Subcutaneous adipose tissue (tissue), 4 donors: ENCODE measurements around the gene TAF11. TPM values are rescaled to one million over a fixed set of nuclear protein-coding genes. Genes with fewer than 3 reads are reported as not detected.

Experiments used
- total RNA-seq, 4 donors: library from RNA; depleted of rRNA; stranded (reverse); fragments of >200 nt; gene quantifications; one replicate each; pipeline ENCODE4 v1.1.0, GENCODE V29; 2016
- TF ChIP-seq, protein P1 (sequence below): fragments of 450-650 bp; IDR thresholded peaks from one replicate; pipeline ENCODE4 v1.5.1; 2016; ENCODE audit warnings: low read depth, mild to moderate bottlenecking, control low read depth, antibody characterized with exemption, moderate library complexity

The TAF11 gene
- total RNA-seq, 4 donors from 2014 or later, result 12.2 to 18.5 (median 18.2) TPM

DNA sequence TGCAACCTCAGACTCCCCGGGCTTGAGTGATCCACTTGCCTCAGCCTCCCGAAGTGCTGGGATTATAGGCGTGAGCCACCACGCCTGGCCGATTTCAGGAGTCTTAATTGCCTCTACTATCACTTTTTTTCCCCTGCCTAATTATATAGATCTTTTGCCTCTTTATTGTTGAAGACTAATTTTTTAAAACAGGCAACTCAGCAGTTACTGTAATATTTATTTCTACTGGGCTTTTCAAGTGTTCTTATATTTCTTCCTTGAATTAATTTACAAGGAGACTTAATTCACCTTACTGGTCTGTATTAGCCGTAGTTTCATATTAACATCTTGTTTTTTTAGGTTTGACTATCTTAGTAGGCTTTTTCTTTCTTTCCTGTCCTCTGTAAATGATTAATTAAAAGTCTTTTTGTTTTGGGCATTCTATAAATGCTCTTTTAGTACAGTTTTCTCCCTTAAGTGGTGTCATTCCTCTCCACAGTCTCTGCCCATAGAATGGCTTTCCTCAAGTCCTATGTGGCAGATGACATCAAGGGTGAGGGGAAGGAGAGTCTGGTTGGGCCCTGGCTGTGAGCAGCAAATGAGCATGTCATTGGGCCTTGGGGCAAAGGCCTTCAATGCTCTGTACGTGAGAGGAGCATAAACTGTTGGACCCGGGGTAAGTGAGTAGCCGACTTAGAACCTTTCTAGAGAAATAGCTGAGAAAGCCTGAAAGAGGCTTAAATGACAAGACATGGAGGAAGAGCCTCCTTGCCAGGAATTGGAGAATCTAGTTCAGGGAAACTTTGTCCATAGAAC lies 37.2 kb upstream of the TAF11 start:
- TF ChIP-seq, protein P1, sequence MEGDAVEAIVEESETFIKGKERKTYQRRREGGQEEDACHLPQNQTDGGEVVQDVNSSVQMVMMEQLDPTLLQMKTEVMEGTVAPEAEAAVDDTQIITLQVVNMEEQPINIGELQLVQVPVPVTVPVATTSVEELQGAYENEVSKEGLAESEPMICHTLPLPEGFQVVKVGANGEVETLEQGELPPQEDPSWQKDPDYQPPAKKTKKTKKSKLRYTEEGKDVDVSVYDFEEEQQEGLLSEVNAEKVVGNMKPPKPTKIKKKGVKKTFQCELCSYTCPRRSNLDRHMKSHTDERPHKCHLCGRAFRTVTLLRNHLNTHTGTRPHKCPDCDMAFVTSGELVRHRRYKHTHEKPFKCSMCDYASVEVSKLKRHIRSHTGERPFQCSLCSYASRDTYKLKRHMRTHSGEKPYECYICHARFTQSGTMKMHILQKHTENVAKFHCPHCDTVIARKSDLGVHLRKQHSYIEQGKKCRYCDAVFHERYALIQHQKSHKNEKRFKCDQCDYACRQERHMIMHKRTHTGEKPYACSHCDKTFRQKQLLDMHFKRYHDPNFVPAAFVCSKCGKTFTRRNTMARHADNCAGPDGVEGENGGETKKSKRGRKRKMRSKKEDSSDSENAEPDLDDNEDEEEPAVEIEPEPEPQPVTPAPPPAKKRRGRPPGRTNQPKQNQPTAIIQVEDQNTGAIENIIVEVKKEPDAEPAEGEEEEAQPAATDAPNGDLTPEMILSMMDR, result no peak

DNA sequence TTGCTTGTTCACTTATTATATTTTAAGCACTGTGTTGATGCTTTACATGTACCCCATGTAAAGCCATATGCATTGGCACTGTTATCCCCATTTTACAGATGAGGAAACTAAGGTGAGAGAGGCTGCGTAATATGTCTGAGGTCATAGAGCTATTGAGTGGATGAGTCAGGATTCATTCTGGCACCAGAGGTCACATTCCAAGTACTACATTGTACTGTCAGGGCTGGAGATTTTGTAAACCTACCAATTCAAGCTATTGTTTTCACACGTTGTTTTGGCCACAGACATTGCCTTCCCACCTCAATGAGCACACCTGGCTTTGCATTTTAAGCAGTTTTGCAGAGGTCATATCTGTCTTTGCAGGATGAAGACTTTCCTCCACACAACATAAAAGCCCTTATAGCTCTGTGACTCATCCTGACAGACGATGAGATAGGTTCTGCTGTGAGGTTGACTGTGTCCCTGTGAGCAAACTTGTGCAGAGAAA lies 34.4 kb upstream of the TAF11 start:
- TF ChIP-seq, protein P1, result no peak

GRCh38 chr6:34920097-34920496 lies 32.3 kb upstream of the TAF11 start:
- TF ChIP-seq, protein P1, result no peak

DNA sequence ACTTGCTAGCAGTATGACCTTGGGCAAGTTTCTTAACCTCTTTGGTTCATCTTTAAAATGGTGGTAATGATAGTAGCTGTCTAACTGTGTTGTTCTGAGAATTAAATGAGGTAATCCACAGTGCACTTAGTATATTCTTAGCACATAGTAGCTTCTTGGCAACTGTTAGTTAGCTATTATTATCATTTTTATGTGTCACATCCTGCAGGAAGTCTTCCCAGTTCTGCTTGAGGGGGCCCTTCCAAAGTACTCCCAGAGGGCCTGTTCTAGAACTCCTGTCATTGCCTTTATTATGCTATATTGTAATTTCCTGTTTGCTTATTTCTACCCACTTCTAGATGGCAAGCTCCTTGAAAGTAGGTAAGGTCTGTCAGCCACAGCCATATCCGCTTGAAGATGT lies 31.8 kb upstream of the TAF11 start:
- TF ChIP-seq, protein P1, result no peak

DNA sequence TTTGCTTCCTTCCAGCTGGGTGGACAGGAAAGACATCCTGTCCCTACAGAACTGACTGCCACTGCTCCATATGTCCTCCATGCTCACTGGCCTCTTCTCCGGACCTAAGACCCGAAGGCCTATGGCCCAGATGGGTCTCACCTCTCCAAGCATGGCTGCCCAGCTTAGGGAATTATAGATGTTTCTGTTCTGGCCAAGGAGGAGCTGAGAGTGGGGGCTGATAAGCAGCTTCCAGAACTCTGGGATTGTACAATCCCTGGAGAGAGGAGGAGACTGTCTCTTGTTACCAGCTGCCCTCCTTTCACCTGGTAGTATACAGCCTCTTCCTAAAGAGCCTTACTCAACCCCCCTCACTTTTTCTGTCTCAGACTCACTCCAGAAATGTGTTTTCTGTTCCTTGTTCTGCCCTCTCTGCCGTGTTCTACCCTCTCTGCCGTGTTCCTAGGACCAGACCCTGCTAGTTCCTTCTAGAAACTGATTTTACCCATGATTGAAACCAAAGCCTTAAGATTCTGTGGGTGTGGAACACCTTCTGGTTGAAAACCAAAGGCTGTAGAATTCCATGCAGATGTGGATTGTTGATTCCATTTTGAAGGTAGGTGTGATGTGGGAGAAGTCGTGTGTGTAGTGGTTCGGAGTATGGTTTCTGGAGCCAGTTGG lies 29.9 kb upstream of the TAF11 start:
- TF ChIP-seq, protein P1, result no peak

GRCh38 chr6:34916348-34916967 lies 28.6 kb upstream of the TAF11 start:
- TF ChIP-seq, protein P1, result no peak

- TF ChIP-seq, protein P1, result no peak
These were observed 26.5 kb upstream of the TAF11 start for GRCh38 chr6:34914358-34914757.
